Measurements from ENCODE around the gene CBLN3.

Gene CBLN3

GRCh38 chr14:24415421-24416253 is 13.8 kb downstream of the CBLN3 start:
- H3K4me1 ChIP-seq (ENCODE audit: low read length) = no peaks in the 10 kb centered on the region
- H2AFZ ChIP-seq (ENCODE audit: low read depth, low read length) = no peak overlapping the region
- H4K20me1 ChIP-seq (ENCODE audit: insufficient read depth, low read length) = no peaks in the 10 kb centered on the region
- H3K36me3 ChIP-seq (replicated peaks; ENCODE audit: low read depth, low read length) = no peaks in the 10 kb centered on the region
- no peak overlapping the region for H3K4me2 ChIP-seq (ENCODE audit: low read length)
- H3K4me3 ChIP-seq (ENCODE audit: low read length) = no peak overlapping the region
- H3K9ac ChIP-seq (ENCODE audit: low read length) = no peak overlapping the region
- no peaks in the 10 kb centered on the region for H3K79me2 ChIP-seq (ENCODE audit: low read length)
- no peak overlapping the region for H3K27ac ChIP-seq (ENCODE audit: low read length)
- TF ChIP-seq CTCF (IDR thresholded peaks at IDR 0.05; ENCODE audit: low read depth, low read length) (no peak), EZH2phosphoT487 (IDR thresholded peaks at IDR 0.05; ENCODE audit: low read depth) (no peak)
- H3K9me3 ChIP-seq (ENCODE audit: insufficient read depth, low read length) = no peaks in the 10 kb centered on the region
- H3K27me3 ChIP-seq (ENCODE audit: low read depth, low read length) = no peaks in the 10 kb centered on the region

DNA sequence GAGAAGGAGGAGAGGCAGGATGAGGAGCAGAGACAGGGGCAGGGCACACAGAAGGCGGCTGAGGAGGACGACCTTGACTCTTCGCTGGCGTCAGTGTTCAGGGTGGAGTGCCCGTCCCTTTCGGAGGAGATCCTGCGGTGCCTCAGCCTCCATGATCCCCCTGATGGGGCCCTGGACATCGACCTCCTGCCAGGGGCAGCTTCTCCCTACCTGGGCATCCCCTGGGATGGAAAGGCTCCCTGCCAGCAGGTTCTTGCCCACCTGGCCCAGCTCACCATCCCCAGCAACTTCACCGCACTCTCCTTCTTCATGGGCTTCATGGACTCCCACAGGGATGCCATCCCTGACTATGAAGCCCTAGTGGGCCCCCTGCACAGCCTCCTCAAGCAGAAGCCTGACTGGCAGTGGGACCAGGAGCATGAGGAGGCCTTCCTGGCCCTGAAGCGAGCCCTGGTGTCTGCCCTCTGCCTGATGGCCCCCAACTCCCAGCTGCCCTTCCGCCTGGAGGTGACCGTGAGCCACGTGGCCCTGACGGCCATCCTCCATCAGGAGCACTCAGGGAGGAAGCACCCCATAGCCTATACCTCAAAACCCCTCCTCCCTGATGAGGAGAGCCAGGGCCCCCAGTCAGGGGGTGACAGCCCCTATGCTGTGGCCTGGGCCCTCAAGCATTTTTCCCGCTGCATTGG is 14.6 kb downstream of the CBLN3 start:
- H3K9ac ChIP-seq (ENCODE audit: low read length) = no peak overlapping the region
- no peaks in the 10 kb centered on the region for H4K20me1 ChIP-seq (ENCODE audit: insufficient read depth, low read length)
- no peak overlapping the region for H3K4me2 ChIP-seq (ENCODE audit: low read length)
- H3K27ac ChIP-seq (ENCODE audit: low read length) = no peak overlapping the region
- no peaks in the 10 kb centered on the region for H3K36me3 ChIP-seq (replicated peaks; ENCODE audit: low read depth, low read length)
- no peaks in the 10 kb centered on the region for H3K9me3 ChIP-seq (ENCODE audit: insufficient read depth, low read length)
- no peak overlapping the region for H2AFZ ChIP-seq (ENCODE audit: low read depth, low read length)
- H3K79me2 ChIP-seq (ENCODE audit: low read length) = no peaks in the 10 kb centered on the region
- H3K4me3 ChIP-seq (ENCODE audit: low read length) = no peak overlapping the region
- no peaks in the 10 kb centered on the region for H3K4me1 ChIP-seq (ENCODE audit: low read length)
- H3K27me3 ChIP-seq (ENCODE audit: low read depth, low read length) = peaks cover 3% of the 10 kb centered on the region
- no peak for TF ChIP-seq CTCF (IDR thresholded peaks at IDR 0.05; ENCODE audit: low read depth, low read length)
- no peak for TF ChIP-seq EZH2phosphoT487 (IDR thresholded peaks at IDR 0.05; ENCODE audit: low read depth)

DNA sequence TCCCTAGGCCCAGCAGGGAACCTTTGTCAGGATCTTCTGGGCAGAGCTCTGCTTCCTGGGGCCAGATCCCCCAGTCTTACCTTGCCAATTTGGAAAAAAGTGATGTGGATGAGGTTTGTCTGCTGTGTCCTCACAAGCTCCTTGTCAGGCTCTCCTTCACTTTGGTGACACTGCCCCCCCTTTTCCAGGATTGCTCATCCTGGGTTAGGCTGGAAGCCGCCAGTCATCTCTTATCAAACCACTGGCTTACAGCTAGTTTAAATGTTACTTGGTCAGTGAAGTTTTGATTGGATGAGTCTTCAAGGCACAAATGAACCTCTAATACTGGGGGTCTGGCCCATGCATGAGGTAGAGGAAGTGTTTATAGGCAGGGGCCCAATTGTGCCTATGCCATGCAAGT is 15.4 kb downstream of the CBLN3 start:
- Histone ChIP-seq H3K36me3 (replicated peaks; ENCODE audit: low read depth, low read length) (no peaks in the 10 kb centered on the region), H3K4me1 (ENCODE audit: low read length) (no peaks in the 10 kb centered on the region), H3K4me2 (ENCODE audit: low read length) (no peak overlapping the region), H3K9ac (ENCODE audit: low read length) (no peak overlapping the region), H2AFZ (ENCODE audit: low read depth, low read length) (no peak overlapping the region), H3K27me3 (ENCODE audit: low read depth, low read length) (peaks cover 8% of the 10 kb centered on the region), H4K20me1 (ENCODE audit: insufficient read depth, low read length) (no peaks in the 10 kb centered on the region), H3K27ac (ENCODE audit: low read length) (no peak overlapping the region), H3K9me3 (ENCODE audit: insufficient read depth, low read length) (no peaks in the 10 kb centered on the region), H3K4me3 (ENCODE audit: low read length) (no peak overlapping the region), H3K79me2 (ENCODE audit: low read length) (no peaks in the 10 kb centered on the region)
- TF ChIP-seq EZH2phosphoT487 (IDR thresholded peaks at IDR 0.05; ENCODE audit: low read depth) = no peak
- no peak for TF ChIP-seq CTCF (IDR thresholded peaks at IDR 0.05; ENCODE audit: low read depth, low read length)

Data from OCI-LY3 (cell line).